Cardiac fibroblast (primary cell): ENCODE measurements around the gene KCTD7.
"Not testable (repeated sequence)": the region's sequence is repeated elsewhere in the genome, so short reads cannot be mapped to it uniquely, and the experiment has no call there.

ENCODE experiments used
- DNase-seq, 2 donors: peaks; one replicate each; pipeline versions ENCODE4 v3.0.0 to v3.0.0-alpha.2; 2010; ENCODE audit warnings: low read depth in 2 of 2
- H3K4me3 ChIP-seq, 2 donors: replicated peaks in 1 of 2; 1 replicate in 1 of 2; 2 replicates in 1 of 2; pipeline ENCODE4 v1.5.1; 2011; ENCODE audit warnings: low read depth in 2 of 2, low read length in 2 of 2, mild to moderate bottlenecking in 2 of 2, moderate library complexity in 1 of 2
- TF ChIP-seq, protein P1 (sequence below): IDR thresholded peaks from one replicate; pipeline ENCODE4 v1.5.1; 2011; ENCODE audit warnings: low read depth, mild to moderate bottlenecking, low read length, inconsistent platforms

The KCTD7 gene

DNA sequence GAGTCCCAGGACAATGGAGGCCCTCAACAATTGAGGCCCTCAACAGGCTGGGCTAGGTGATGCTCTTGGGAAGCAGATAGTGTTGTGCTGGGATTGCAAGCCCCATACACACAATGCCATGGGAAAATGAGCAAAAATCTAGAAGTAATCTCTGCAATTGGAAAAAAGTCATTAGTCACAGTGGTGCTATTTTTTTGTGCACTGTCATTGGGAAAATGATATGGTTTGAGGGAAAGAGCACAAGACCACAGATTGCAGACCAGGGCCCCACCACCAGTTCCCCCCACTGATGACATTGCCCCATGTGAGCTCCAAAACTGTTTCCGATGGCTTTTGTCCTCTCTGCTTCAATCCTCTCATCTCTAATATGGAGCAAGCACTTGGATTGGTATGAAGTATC is 1.9 kb downstream of the KCTD7 start:
- no peak overlapping the region for H3K4me3 ChIP-seq
- DNase-seq = no peak
- TF ChIP-seq, protein P1, sequence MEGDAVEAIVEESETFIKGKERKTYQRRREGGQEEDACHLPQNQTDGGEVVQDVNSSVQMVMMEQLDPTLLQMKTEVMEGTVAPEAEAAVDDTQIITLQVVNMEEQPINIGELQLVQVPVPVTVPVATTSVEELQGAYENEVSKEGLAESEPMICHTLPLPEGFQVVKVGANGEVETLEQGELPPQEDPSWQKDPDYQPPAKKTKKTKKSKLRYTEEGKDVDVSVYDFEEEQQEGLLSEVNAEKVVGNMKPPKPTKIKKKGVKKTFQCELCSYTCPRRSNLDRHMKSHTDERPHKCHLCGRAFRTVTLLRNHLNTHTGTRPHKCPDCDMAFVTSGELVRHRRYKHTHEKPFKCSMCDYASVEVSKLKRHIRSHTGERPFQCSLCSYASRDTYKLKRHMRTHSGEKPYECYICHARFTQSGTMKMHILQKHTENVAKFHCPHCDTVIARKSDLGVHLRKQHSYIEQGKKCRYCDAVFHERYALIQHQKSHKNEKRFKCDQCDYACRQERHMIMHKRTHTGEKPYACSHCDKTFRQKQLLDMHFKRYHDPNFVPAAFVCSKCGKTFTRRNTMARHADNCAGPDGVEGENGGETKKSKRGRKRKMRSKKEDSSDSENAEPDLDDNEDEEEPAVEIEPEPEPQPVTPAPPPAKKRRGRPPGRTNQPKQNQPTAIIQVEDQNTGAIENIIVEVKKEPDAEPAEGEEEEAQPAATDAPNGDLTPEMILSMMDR = no peak

DNA sequence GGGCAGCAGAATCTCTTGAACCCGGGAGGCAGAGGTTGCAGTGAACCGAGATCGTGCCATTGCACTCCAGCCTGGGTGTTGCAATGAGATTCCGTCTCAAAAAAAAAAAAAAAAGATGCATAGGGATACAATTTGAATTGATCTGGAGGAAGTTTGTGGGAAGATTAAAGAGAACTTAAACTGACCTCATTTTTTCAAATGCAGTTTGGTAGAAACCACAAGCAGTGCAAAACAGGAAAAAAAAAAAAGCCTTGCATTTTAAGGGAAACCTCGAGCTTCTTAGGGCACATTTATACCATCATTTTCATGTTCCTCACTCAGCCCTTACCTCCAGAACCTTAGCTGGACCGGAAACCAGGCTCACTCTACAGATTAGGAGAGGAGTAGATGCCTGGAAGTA is 2.8 kb downstream of the KCTD7 start:
- TF ChIP-seq, protein P1 = no peak
- DNase-seq = no peak
- no peak overlapping the region for H3K4me3 ChIP-seq

DNA sequence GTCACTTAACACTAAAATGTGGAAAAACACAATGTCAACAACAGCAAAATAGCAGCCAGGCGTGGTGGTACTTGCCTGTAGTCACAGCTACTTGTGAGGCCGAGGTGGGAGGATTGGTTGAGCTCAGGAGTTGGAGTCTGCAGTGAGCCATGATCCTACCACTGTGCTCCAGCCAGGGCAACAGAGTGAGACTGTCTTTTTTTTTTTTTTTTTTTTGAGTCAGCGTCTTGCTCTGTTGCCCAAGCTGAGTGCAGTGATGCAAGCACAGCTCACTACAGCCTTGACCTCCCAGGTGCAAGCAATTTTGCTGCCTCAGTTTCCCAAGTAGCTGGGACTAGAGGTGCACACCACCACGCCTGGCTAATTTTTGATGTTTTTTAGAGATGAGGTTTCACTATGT is 6.1 kb downstream of the KCTD7 start:
- peak in 1 of 2 donors; percentile 2 for DNase-seq
- TF ChIP-seq, protein P1 = no peak
- no peak overlapping the region for H3K4me3 ChIP-seq

DNA sequence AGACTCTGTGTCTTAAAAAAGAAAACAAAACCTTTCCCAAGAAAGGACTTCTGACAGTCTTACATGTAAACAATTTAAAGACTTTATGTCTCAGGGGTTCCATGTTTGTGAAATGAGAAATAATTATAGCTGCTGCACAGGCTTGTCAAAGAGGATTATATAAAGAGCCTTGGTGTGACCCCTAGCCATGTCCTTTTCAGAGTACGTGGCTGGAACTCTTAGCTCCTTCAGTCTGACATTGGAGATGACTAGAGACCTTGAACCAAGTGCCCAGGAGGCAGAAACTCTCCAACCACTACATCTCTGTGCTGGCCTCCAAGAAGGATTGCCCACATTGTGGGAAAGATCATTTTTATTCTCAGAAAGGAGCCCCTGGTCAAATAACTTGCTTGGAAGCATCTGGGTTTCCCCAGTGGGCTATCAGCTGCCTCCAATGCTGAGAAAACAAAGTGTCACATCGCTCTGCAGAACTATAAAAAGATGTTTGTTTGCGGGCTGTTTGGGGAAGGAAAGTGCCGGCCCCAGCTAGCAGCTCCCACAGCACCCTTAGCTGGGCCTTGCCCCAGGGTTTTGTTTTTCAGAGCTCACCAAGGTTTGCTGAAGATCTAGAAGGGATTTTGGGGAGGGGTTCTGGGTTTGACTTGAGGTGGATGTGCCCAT is 6.8 kb downstream of the KCTD7 start:
- not testable (repeated sequence) for DNase-seq, H3K4me3 ChIP-seq

DNA sequence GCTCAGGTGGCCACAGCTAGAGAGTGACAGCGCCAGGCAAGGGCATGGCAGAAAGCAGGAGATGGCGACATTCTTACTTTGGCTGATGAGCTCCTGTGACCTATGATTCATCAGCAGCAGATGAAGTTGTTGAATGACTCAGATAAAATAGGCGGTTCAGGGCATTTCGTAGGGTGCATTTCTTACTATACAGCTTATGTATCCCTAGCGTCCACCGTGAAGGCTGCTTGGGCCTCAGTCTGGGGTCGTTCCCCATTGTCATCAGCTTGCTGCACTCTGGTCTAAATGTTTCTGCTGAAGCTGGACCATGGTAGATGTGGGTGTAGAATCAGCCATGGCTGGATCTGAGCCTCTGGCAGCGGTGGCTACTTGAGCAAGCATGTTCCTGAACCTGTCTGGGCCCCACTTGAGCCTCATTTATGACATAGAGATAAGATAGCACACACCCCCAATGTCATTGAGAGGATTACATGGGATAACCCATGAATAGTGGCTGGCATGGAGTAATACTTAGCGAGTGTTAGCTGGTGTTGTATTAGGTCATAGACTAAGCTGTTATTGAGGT is 7.4 kb downstream of the KCTD7 start:
- not testable (repeated sequence) for H3K4me3 ChIP-seq
- DNase-seq = peak; percentile 51 to 86

DNA sequence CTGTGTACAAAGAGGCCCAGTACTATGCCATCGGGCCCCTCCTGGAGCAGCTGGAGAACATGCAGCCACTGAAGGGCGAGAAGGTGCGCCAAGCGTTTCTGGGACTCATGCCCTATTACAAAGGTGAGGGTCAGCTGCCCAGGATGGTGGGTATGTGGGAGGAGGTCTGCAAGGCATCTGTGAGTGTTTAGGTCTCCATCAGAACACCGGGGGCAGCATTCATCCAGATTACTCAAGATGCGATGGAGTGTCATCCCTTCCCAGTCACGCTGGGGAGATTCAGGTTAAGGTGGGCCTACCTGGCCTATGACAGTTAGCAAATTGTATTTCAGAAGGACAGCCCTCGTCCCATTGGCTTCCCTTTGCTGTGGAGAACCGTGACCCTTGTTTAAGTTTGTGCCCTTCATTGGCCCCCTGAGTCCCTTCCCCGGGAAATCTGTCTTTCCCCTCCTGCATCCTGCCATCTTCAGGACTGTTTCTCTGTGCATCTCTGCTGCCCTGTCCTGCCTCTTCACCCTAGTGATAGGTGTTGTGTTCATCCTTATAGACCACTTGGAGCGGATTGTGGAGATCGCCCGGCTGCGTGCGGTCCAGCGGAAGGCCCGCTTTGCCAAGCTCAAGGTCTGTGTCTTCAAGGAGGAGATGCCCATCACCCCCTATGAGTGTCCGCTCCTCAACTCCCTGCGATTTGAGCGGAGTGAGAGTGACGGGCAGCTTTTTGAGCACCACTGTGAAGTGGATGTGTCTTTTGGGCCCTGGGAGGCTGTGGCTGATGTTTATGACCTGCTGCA is 9.8 kb downstream of the KCTD7 start:
- no peak overlapping the region for H3K4me3 ChIP-seq
- DNase-seq = no peak
- TF ChIP-seq, protein P1 = no peak

DNA sequence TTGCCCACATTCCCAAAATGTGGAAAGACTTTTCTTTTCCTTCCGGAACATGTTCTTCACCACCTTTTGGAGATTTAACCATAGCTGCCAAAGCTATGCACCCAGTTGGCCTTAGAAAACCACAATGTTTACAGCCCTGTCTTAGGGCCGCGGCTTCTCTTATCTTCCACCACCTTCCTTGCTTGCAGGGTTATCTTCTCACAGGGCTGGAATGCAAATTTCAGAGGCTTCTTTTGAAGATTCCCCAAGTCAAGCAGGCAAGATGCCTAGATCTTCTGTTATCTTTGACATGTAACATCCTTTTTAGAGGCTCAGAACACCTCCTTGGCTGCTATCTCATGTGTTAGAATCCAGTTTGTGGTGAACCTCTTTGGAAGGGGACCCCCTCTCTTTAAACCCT is 11.1 kb downstream of the KCTD7 start:
- DNase-seq = no peak
- TF ChIP-seq, protein P1 = no peak
- no peak overlapping the region for H3K4me3 ChIP-seq
